Upper lobe of left lung (tissue), 4 donors: ENCODE results near the gene TAF5.

ENCODE experiments used
- EP300 ChIP-seq, 4 donors: sonication (generic); formaldehyde crosslinking; IDR thresholded peaks; one replicate each; pipeline ENCODE4 v1.5.1; 2017; ENCODE audit warnings: antibody characterized with exemption in 4 of 4, control low read depth in 2 of 4
- TF ChIP-seq, protein P1 (sequence below), 6 experiments: fragments of 450-650 bp in 4 of 6; fragments of 200-600 bp in 2 of 6; sonication (generic) in 2 of 6; IDR thresholded peaks; one replicate each; pipeline ENCODE4 v1.5.1; 2016 to 2019; ENCODE audit warnings: antibody characterized with exemption in 6 of 6

DNA sequence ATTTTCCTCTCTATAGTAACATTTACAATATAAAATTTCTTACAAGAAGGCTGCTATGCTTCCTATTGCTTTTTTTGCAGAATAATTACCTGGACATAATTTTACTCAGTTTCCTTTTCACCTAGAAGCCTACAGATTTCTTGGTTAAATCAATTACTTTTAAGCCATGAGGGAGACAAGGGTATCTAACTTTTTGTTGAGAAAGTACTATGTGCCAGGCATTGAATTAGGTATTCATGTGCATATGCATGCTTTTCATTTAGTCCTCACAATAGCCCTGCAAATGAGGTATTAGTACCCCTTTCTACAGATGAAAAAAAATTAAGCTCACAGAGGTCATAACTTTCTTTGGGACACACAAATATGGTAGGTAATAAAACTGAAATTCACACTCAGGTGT lies 33.2 kb upstream of the TAF5 start:
- TF ChIP-seq, protein P1, sequence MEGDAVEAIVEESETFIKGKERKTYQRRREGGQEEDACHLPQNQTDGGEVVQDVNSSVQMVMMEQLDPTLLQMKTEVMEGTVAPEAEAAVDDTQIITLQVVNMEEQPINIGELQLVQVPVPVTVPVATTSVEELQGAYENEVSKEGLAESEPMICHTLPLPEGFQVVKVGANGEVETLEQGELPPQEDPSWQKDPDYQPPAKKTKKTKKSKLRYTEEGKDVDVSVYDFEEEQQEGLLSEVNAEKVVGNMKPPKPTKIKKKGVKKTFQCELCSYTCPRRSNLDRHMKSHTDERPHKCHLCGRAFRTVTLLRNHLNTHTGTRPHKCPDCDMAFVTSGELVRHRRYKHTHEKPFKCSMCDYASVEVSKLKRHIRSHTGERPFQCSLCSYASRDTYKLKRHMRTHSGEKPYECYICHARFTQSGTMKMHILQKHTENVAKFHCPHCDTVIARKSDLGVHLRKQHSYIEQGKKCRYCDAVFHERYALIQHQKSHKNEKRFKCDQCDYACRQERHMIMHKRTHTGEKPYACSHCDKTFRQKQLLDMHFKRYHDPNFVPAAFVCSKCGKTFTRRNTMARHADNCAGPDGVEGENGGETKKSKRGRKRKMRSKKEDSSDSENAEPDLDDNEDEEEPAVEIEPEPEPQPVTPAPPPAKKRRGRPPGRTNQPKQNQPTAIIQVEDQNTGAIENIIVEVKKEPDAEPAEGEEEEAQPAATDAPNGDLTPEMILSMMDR (IDR thresholded peaks at IDR 0.05) = no peak
- TF ChIP-seq EP300 (IDR thresholded peaks at IDR 0.05) = no peak
